ENCODE results near the gene DARS1.

GRCh38 chr2:136032192-136032591 lies 46.8 kb upstream of the DARS1 start:
- TF ChIP-seq CTCF (IDR thresholded peaks at IDR 0.05) = no peak
- TF ChIP-seq EP300 (IDR thresholded peaks at IDR 0.05; ENCODE audit: borderline replicate concordance in 1 of 2, low read depth in 1 of 2, low read length in 1 of 2) = no peak
- TF ChIP-seq POLR2AphosphoS5 (IDR thresholded peaks at IDR 0.05; ENCODE audit: low read depth, low read length) = no peak
- TF ChIP-seq TCF12 (IDR thresholded peaks at IDR 0.05) = no peak

Measured in SK-N-SH (cell line).